K562 (cell line): ENCODE measurements around the gene NT5DC4. TPM values are rescaled to one million over a fixed set of nuclear protein-coding genes. Genes with fewer than 3 reads are reported as not detected.

Experiments
- C11orf30 ChIP-seq: fragments of 450-650 bp; IDR thresholded peaks from 2 replicates; pipeline ENCODE4 v1.6.1; 2016; ENCODE audit warnings: low read depth, mild to moderate bottlenecking
- ETV1 ChIP-seq: fragments of 450-650 bp; conservative IDR thresholded peaks from 2 replicates; pipeline ENCODE4 v1.6.1; 2016; ENCODE audit warnings: missing genetic modification characterization, control low read depth, low read depth, missing compliant biosample characterization
- GTF2A2 ChIP-seq: IDR thresholded peaks from 2 replicates; pipeline ENCODE4 v1.6.1; 2016; ENCODE audit warnings: mild to moderate bottlenecking, missing genetic modification characterization, missing compliant biosample characterization
- KLF13 ChIP-seq: fragments of 450-650 bp; IDR thresholded peaks from 2 replicates; pipeline ENCODE4 v1.6.1; 2016; ENCODE audit warnings: missing genetic modification characterization, low read depth, mild to moderate bottlenecking, missing compliant biosample characterization, moderate library complexity, borderline replicate concordance
- MAZ ChIP-seq, 2 experiments: fragments of 450-650 bp in 1 of 2; sonication (generic) in 1 of 2; formaldehyde crosslinking; IDR thresholded peaks in 1 of 2; conservative IDR thresholded peaks in 1 of 2; 2 replicates each; pipeline versions ENCODE4 v1.4.0 to v1.5.0; 2020; ENCODE audit warnings: mild to moderate bottlenecking in 1 of 2, missing genetic modification reagents in 1 of 2
- MED1 ChIP-seq: sonication (generic); formaldehyde crosslinking; IDR thresholded peaks from 2 replicates; pipeline ENCODE4 v1.8.1; 2023; ENCODE audit warnings: missing genetic modification reagents, borderline replicate concordance
- MTA3 ChIP-seq: fragments of 450-650 bp; formaldehyde crosslinking; IDR thresholded peaks from 2 replicates; pipeline ENCODE4 v1.6.1; 2017; ENCODE audit warnings: mild to moderate bottlenecking, borderline replicate concordance
- NFIC ChIP-seq: fragments of 450-650 bp; IDR thresholded peaks from 2 replicates; pipeline ENCODE4 v1.6.1; 2017; ENCODE audit warnings: mild to moderate bottlenecking, inconsistent platforms
- NONO ChIP-seq, 2 experiments: fragments of 200-400 bp in 1 of 2; fragments of 450-650 bp in 1 of 2; formaldehyde crosslinking in 1 of 2; IDR thresholded peaks; 2 replicates each; pipeline ENCODE4 v1.6.1; 2017; ENCODE audit warnings: low read depth in 2 of 2, mild to moderate bottlenecking in 2 of 2, moderate library complexity in 2 of 2, low read length in 1 of 2
- RAD21 ChIP-seq, 2 experiments: fragments of 250-450 bp in 1 of 2; fragments of 450-650 bp in 1 of 2; sonication (Bioruptor Pico) in 1 of 2; formaldehyde crosslinking in 1 of 2; IDR thresholded peaks in 1 of 2; conservative IDR thresholded peaks in 1 of 2; 2 replicates each; pipeline versions ENCODE4 v1.4.0 to v1.8.0; 2020 to 2022; ENCODE audit warnings: mild to moderate bottlenecking in 2 of 2, moderate library complexity in 1 of 2
- YY1 ChIP-seq, 3 experiments: IDR thresholded peaks; 2 replicates each; pipeline ENCODE4 v1.6.1; 2011; ENCODE audit warnings: low read length in 2 of 3, mild to moderate bottlenecking in 2 of 3, moderate library complexity in 2 of 3, borderline replicate concordance in 1 of 3, control low read depth in 1 of 3, low read depth in 1 of 3; ENCODE audit not compliant: insufficient read depth in 3 of 3, insufficient replicate concordance in 2 of 3, control insufficient read depth in 1 of 3, insufficient read length in 1 of 3; ENCODE audit errors: extremely low read depth in 1 of 3
- ZBTB1 ChIP-seq: sonication (generic); formaldehyde crosslinking; IDR thresholded peaks from 2 replicates; pipeline ENCODE4 v1.8.1; 2023; ENCODE audit warnings: missing genetic modification reagents, low read depth, mild to moderate bottlenecking, borderline replicate concordance
- ZKSCAN3 ChIP-seq: fragments of 250-450 bp; sonication (Bioruptor Pico); IDR thresholded peaks from 2 replicates; pipeline ENCODE4 v1.4.0; 2020
- ZNF224 ChIP-seq: sonication (generic); formaldehyde crosslinking; IDR thresholded peaks from 2 replicates; pipeline ENCODE4 v1.8.0; 2022; ENCODE audit warnings: mild to moderate bottlenecking, missing genetic modification reagents
- ZNF444 ChIP-seq: fragments of 250-450 bp; sonication (Bioruptor Pico); IDR thresholded peaks from 2 replicates; pipeline ENCODE4 v1.4.0; 2020; ENCODE audit warnings: mild to moderate bottlenecking, moderate library complexity
- polyA plus RNA-seq, 8 experiments: library from polyadenylated mRNA; depleted of rRNA in 4 of 8; stranded (reverse) in 5 of 8; unstranded in 3 of 8; fragments of >200 nt; fragmentation: Nextera tagmentation in 2 of 8; fragmentation: Illumina TruSeq in 1 of 8; extraction: Ambion mirVana in 2 of 8; extraction: Trizol in 1 of 8; gene quantifications; 2 replicates each; pipeline versions ENCODE4 v1.2.1 to v1.2.3, GENCODE V29; 2011 to 2014; ENCODE audit warnings: inconsistent platforms in 1 of 8, missing spikeins in 1 of 8
- total RNA-seq, 7 experiments: library from RNA; depleted of rRNA in 6 of 7; stranded (reverse); fragments of >200 nt in 6 of 7; fragmentation: Illumina TruSeq in 2 of 7; extraction: Trizol in 2 of 7; gene quantifications; 2 replicates each; pipeline versions ENCODE4 v1.2.1 to v1.2.3, GENCODE V29; 2011 to 2021; ENCODE audit warnings: low replicate concordance in 1 of 7
- TF ChIP-seq, protein P1 (sequence below): sonication (generic); formaldehyde crosslinking; IDR thresholded peaks from 2 replicates; pipeline ENCODE4 v1.8.0; 2022; ENCODE audit warnings: missing genetic modification reagents, mild to moderate bottlenecking, moderate library complexity, borderline replicate concordance
- TF ChIP-seq, protein P2 (sequence below), 2 experiments: fragments of 450-650 bp in 1 of 2; IDR thresholded peaks; 2 replicates each; pipeline ENCODE4 v1.6.1; 2011 to 2017; ENCODE audit warnings: low read depth in 2 of 2, antibody characterized with exemption in 1 of 2, borderline replicate concordance in 1 of 2, low read length in 1 of 2, mild to moderate bottlenecking in 1 of 2, mixed read lengths in 1 of 2; ENCODE audit not compliant: control insufficient read depth in 1 of 2
- TF ChIP-seq, protein P3 (sequence below): fragments of 450-650 bp; formaldehyde crosslinking; IDR thresholded peaks from 2 replicates; pipeline ENCODE4 v1.4.0; 2022; ENCODE audit warnings: missing genetic modification characterization
- TF ChIP-seq, protein P4 (sequence below): fragments of 450-650 bp; formaldehyde crosslinking; IDR thresholded peaks from 2 replicates; pipeline ENCODE4 v1.4.0; 2020; ENCODE audit warnings: mild to moderate bottlenecking

The NT5DC4 gene
- total and polyA plus RNA-seq, 9 of the 15 experiments (the other 6 are each of a cell fraction or from before 2014, with no cell fraction given): 0.44 to 6.9 (median 2.5) TPM

DNA sequence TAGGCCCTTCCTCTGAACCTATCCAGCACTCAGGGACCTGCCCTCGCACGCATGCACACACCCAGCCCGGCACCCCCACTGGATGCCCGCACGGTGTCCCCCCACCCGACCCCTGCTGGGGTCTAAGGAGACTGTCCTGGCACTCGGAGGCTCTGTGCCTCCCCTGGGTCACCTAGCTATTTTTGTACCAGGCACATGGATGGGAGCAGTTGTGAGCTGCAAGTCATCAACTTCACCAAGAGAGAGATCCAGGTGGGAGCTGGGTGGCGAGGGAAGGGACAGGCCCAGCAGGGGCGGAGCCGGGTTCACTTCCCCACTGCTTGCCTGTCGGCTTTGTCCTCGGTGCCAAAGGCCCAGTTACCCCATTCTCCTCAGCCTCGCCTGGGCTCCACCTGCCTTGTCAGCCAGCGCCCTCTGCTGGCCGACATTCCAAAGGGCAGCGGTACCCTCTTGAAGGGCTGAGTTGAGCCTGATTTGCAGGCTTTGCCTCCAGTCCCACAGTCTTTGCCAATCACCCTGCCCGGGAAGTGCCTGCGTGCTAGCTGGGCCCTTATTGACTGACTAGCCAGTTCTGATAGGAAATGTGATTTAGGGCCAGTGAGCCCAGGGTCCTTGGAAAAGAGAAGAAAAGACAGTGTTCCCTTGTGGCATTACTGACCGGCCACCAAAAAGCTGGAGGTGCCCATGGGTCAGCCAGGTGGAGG, 5.8 kb downstream of the NT5DC4 start (continued):
- TF ChIP-seq NFIC: peak; percentile 12; the same call in 1 of the 2 replicates
- no peak for TF ChIP-seq KLF13
- no peak for TF ChIP-seq GTF2A2 (tag)
- no peak for TF ChIP-seq ZNF224 (CRISPR knock-in tag)
- TF ChIP-seq RAD21 (CRISPR knock-in tag; conservative IDR thresholded peaks at IDR 0.05 in 1 of 2, IDR thresholded peaks at IDR 0.05 in 1 of 2): peak; percentile 99 to 100
- TF ChIP-seq, protein P1, sequence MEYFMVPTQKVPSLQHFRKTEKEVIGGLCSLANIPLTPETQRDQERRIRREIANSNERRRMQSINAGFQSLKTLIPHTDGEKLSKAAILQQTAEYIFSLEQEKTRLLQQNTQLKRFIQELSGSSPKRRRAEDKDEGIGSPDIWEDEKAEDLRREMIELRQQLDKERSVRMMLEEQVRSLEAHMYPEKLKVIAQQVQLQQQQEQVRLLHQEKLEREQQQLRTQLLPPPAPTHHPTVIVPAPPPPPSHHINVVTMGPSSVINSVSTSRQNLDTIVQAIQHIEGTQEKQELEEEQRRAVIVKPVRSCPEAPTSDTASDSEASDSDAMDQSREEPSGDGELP: peak; percentile 79
- TF ChIP-seq ZBTB1 (CRISPR knock-in tag): 0 out of 2 replicates have a peak, but pooled peaks have one; percentile 13
- TF ChIP-seq YY1 (IDR thresholded peaks at IDR 0.05; ENCODE audit: borderline replicate concordance in 1 of 3, control insufficient read depth in 1 of 3, extremely low read depth in 1 of 3, insufficient read depth in 3 of 3, insufficient read length in 1 of 3, insufficient replicate concordance in 2 of 3, low read depth in 1 of 3, low read length in 2 of 3): peak in 2 of 3 experiments; percentile 42 to 69
- TF ChIP-seq, protein P2, sequence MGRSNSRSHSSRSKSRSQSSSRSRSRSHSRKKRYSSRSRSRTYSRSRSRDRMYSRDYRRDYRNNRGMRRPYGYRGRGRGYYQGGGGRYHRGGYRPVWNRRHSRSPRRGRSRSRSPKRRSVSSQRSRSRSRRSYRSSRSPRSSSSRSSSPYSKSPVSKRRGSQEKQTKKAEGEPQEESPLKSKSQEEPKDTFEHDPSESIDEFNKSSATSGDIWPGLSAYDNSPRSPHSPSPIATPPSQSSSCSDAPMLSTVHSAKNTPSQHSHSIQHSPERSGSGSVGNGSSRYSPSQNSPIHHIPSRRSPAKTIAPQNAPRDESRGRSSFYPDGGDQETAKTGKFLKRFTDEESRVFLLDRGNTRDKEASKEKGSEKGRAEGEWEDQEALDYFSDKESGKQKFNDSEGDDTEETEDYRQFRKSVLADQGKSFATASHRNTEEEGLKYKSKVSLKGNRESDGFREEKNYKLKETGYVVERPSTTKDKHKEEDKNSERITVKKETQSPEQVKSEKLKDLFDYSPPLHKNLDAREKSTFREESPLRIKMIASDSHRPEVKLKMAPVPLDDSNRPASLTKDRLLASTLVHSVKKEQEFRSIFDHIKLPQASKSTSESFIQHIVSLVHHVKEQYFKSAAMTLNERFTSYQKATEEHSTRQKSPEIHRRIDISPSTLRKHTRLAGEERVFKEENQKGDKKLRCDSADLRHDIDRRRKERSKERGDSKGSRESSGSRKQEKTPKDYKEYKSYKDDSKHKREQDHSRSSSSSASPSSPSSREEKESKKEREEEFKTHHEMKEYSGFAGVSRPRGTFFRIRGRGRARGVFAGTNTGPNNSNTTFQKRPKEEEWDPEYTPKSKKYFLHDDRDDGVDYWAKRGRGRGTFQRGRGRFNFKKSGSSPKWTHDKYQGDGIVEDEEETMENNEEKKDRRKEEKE (IDR thresholded peaks at IDR 0.05; ENCODE audit: borderline replicate concordance in 1 of 2, control insufficient read depth in 1 of 2, low read depth in 2 of 2, low read length in 1 of 2): no peak
- no peak for TF ChIP-seq C11orf30
- no peak for TF ChIP-seq ETV1 (tag)
- TF ChIP-seq NONO (IDR thresholded peaks at IDR 0.05; ENCODE audit: low read depth in 2 of 2, low read length in 1 of 2): peak in 1 of 2 experiments; percentile 27; a peak in 1 of 4 replicates
- peak; percentile 44 to 77; a peak in 3 of 4 replicates for TF ChIP-seq MAZ (CRISPR knock-in tag; conservative IDR thresholded peaks at IDR 0.05 in 1 of 2, IDR thresholded peaks at IDR 0.05 in 1 of 2)
- TF ChIP-seq ZNF444 (CRISPR knock-in tag): no peak
- no peak for TF ChIP-seq ZKSCAN3 (CRISPR knock-in tag)
- peak; percentile 62; the same call in 1 of the 2 replicates for TF ChIP-seq MTA3
- TF ChIP-seq, protein P3, sequence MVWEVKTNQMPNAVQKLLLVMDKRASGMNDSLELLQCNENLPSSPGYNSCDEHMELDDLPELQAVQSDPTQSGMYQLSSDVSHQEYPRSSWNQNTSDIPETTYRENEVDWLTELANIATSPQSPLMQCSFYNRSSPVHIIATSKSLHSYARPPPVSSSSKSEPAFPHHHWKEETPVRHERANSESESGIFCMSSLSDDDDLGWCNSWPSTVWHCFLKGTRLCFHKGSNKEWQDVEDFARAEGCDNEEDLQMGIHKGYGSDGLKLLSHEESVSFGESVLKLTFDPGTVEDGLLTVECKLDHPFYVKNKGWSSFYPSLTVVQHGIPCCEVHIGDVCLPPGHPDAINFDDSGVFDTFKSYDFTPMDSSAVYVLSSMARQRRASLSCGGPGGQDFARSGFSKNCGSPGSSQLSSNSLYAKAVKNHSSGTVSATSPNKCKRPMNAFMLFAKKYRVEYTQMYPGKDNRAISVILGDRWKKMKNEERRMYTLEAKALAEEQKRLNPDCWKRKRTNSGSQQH (CRISPR knock-in tag): no peak
- no peak for TF ChIP-seq MED1 (CRISPR knock-in tag)
- TF ChIP-seq, protein P4, sequence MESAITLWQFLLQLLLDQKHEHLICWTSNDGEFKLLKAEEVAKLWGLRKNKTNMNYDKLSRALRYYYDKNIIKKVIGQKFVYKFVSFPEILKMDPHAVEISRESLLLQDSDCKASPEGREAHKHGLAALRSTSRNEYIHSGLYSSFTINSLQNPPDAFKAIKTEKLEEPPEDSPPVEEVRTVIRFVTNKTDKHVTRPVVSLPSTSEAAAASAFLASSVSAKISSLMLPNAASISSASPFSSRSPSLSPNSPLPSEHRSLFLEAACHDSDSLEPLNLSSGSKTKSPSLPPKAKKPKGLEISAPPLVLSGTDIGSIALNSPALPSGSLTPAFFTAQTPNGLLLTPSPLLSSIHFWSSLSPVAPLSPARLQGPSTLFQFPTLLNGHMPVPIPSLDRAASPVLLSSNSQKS (CRISPR knock-in tag): no peak
